GM12878 (cell line): ENCODE data around the gene OR2L13. TPM values are rescaled to one million over a fixed set of nuclear protein-coding genes. Genes with fewer than 3 reads are reported as not detected.

ENCODE experiments used
- ATAC-seq: fragments of 200-7000 bp; cut with Tn5 transposase; 3 replicates; pipeline ENCODE4 v1.9.1; 2020; ENCODE audit warnings: mild to moderate bottlenecking, moderate library complexity
- BruUV-seq: library from RNA; stranded (reverse); fragments of 400-500 nt; replicated peaks from 2 replicates; lab custom pipeline; 2021; lab: Mats Ljungman, UMichigan
- CTCF ChIA-PET: fragments of 300-600 bp; sonication (Branson Sonifier 250); formaldehyde crosslinking; extraction: SDS; loops from one replicate; lab custom pipeline; 2021; ENCODE audit warnings: inconsistent platforms; lab: Yijun Ruan, JAX
- POLR2A ChIA-PET: fragments of 350-600 bp; formaldehyde crosslinking; extraction: SDS; loops from one replicate; lab custom pipeline; 2021; ENCODE audit warnings: inconsistent platforms; lab: Charles Lee
- RAD21 ChIA-PET: fragments of 300-600 bp; sonication (Branson Sonifier 250); formaldehyde crosslinking; loops from one replicate; lab custom pipeline; 2023; ENCODE audit warnings: antibody characterized with exemption; ENCODE audit not compliant: unreplicated experiment; lab: Charles Lee
- SMC1A ChIA-PET: fragments of 300-600 bp; sonication (Branson Sonifier 250); formaldehyde crosslinking; loops from one replicate; lab custom pipeline; 2023; ENCODE audit not compliant: unreplicated experiment, uncharacterized antibody; lab: Charles Lee
- DNase-seq: peaks from one replicate; pipeline ENCODE4 v3.0.0-alpha.2; 2011; ENCODE audit warnings: low read depth, low spot score
- FAIRE-seq: peaks from 3 replicates; lab custom pipeline; 2011; peaks lifted over from hg19 to GRCh38; lab: Jason Lieb, UNC
- H2AFZ ChIP-seq: 2 replicates; pipeline ENCODE4 v1.6.0; 2011; ENCODE audit warnings: low read depth, low read length, control low read depth; ENCODE audit not compliant: control insufficient read depth
- H3K27ac ChIP-seq: 2 replicates; pipeline ENCODE4 v1.5.1; 2011; ENCODE audit warnings: control low read depth; ENCODE audit not compliant: control insufficient read depth, insufficient read depth
- H3K27me3 ChIP-seq, 2 experiments: replicated peaks in 1 of 2; 2 replicates each; pipeline versions ENCODE4 v1.6.0 to v1.6.1; 2011; ENCODE audit warnings: low read length in 1 of 2; ENCODE audit not compliant: control insufficient read depth in 2 of 2, insufficient read depth in 2 of 2
- H3K36me3 ChIP-seq, 2 experiments: 2 replicates each; pipeline ENCODE4 v1.5.1; 2011; ENCODE audit warnings: low read length in 1 of 2; ENCODE audit not compliant: control insufficient read depth in 2 of 2, insufficient read depth in 2 of 2
- H3K4me1 ChIP-seq: 2 replicates; pipeline ENCODE4 v1.6.1; 2011; ENCODE audit warnings: mild to moderate bottlenecking, low read length, moderate library complexity, mixed read lengths; ENCODE audit not compliant: control insufficient read depth, insufficient read depth
- H3K4me2 ChIP-seq: 2 replicates; pipeline ENCODE4 v1.6.0; 2011; ENCODE audit warnings: control low read depth; ENCODE audit not compliant: control insufficient read depth, insufficient read depth
- H3K4me3 ChIP-seq: fragments of 200-600 bp; sonication (generic); 2 replicates; pipeline ENCODE4 v1.5.1; 2016
- H3K79me2 ChIP-seq: 2 replicates; pipeline ENCODE4 v1.6.0; 2011; ENCODE audit warnings: low read length; ENCODE audit not compliant: control insufficient read depth, insufficient read depth
- H3K9ac ChIP-seq: 2 replicates; pipeline ENCODE4 v1.8.0; 2011; ENCODE audit warnings: low read length, control low read depth, mixed read lengths; ENCODE audit not compliant: control insufficient read depth, insufficient read depth
- H3K9me3 ChIP-seq: replicated peaks from 3 replicates; pipeline ENCODE4 v1.5.1; 2011; ENCODE audit warnings: mild to moderate bottlenecking, low read length; ENCODE audit not compliant: control insufficient read depth, insufficient read depth
- H4K20me1 ChIP-seq: 2 replicates; pipeline ENCODE4 v1.6.0; 2011; ENCODE audit not compliant: control insufficient read depth, insufficient read depth
- ATF3 ChIP-seq: IDR thresholded peaks from 2 replicates; pipeline ENCODE4 v1.6.1; 2011; ENCODE audit warnings: low read depth, mild to moderate bottlenecking, low read length, moderate library complexity, borderline replicate concordance; ENCODE audit errors: extremely low read depth
- BACH1 ChIP-seq: fragments of 450-650 bp; IDR thresholded peaks from 2 replicates; pipeline ENCODE4 v1.6.1; 2017; ENCODE audit warnings: mild to moderate bottlenecking, borderline replicate concordance
- CTCF ChIP-seq, 3 experiments: IDR thresholded peaks in 2 of 3; conservative IDR thresholded peaks in 1 of 3; 2 replicates each; pipeline ENCODE4 v1.5.1; 2011; ENCODE audit warnings: low read depth in 3 of 3, low read length in 3 of 3, mild to moderate bottlenecking in 3 of 3, control low read depth in 2 of 3, moderate library complexity in 2 of 3, inconsistent platforms in 1 of 3, mixed read lengths in 1 of 3; ENCODE audit not compliant: control insufficient read depth in 2 of 3, insufficient read depth in 1 of 3; ENCODE audit errors: extremely low read depth in 1 of 3
- E2F8 ChIP-seq: fragments of 450-650 bp; IDR thresholded peaks from 2 replicates; pipeline ENCODE4 v1.6.1; 2018; ENCODE audit warnings: mild to moderate bottlenecking, low read depth, moderate library complexity; ENCODE audit not compliant: partially characterized antibody
- HDAC6 ChIP-seq: fragments of 200-600 bp; sonication (generic); IDR thresholded peaks from one replicate; pipeline ENCODE4 v1.8.0; 2017; ENCODE audit warnings: antibody characterized with exemption; ENCODE audit not compliant: unreplicated experiment
- IKZF2 ChIP-seq, 2 experiments: fragments of 450-650 bp; IDR thresholded peaks; 2 replicates each; pipeline ENCODE4 v1.6.1; 2017; ENCODE audit warnings: mild to moderate bottlenecking in 2 of 2, moderate library complexity in 2 of 2
- MEF2A ChIP-seq: IDR thresholded peaks from 2 replicates; pipeline ENCODE4 v1.6.1; 2011; ENCODE audit warnings: low read depth, mild to moderate bottlenecking, low read length, moderate library complexity; ENCODE audit not compliant: insufficient read depth
- MTA3 ChIP-seq: IDR thresholded peaks from 2 replicates; pipeline ENCODE4 v1.6.1; 2012; ENCODE audit warnings: low read length, inconsistent platforms, borderline replicate concordance
- NR2C2 ChIP-seq: IDR thresholded peaks from 2 replicates; pipeline ENCODE4 v1.6.1; 2011; ENCODE audit warnings: borderline replicate concordance, low read depth; ENCODE audit not compliant: control insufficient read depth, insufficient read length
- SUZ12 ChIP-seq: fragments of 200-600 bp; sonication (generic); IDR thresholded peaks from one replicate; pipeline ENCODE4 v1.6.1; 2018; ENCODE audit warnings: antibody characterized with exemption, mild to moderate bottlenecking; ENCODE audit not compliant: unreplicated experiment
- ZNF592 ChIP-seq: fragments of 450-650 bp; IDR thresholded peaks from 2 replicates; pipeline ENCODE4 v1.6.1; 2017; ENCODE audit warnings: mild to moderate bottlenecking, moderate library complexity
- WGBS: methylation state at CpG from one replicate; pipeline ENCODE4 v1.1.6; 2016; ENCODE audit warnings: low lambda C conversion rate; ENCODE audit not compliant: insufficient replicate concordance, insufficient coverage; ENCODE audit errors: missing lambda C conversion rate; 5-methylcytosine and 5-hydroxymethylcytosine counted together
- in situ Hi-C: fragments of 300-500 bp; cut with MboI; formaldehyde crosslinking; loops from 9 replicates; pipeline ENCODE4 v1.14.3; 2018; ENCODE audit warnings: mixed read lengths
- intact Hi-C: fragments of 100-400 bp; cut with micrococcal nuclease; formaldehyde crosslinking; loops from one replicate; pipeline ENCODE4 v1.14.2; 2022; ENCODE audit not compliant: unreplicated experiment
- polyA plus RNA-seq, 11 experiments: library from polyadenylated mRNA; depleted of rRNA in 4 of 11; unstranded in 6 of 11; stranded (reverse) in 5 of 11; fragments of >200 nt; fragmentation: Nextera tagmentation in 4 of 11; fragmentation: Illumina TruSeq in 1 of 11; extraction: Ambion mirVana in 4 of 11; extraction: Trizol in 1 of 11; gene quantifications; 1 replicate in 1 of 11; 2 replicates in 10 of 11; pipeline versions ENCODE4 v1.2.1 to v1.2.3, GENCODE V29; 2011 to 2016; ENCODE audit warnings: inconsistent platforms in 2 of 11, missing spikeins in 2 of 11, low read depth in 1 of 11
- total RNA-seq, 4 experiments: library from RNA; depleted of rRNA in 3 of 4; stranded (reverse); fragments of >200 nt in 3 of 4; fragmentation: Illumina TruSeq in 1 of 4; extraction: Trizol in 1 of 4; gene quantifications; 2 replicates each; pipeline versions ENCODE4 v1.2.1 to v1.2.3, GENCODE V29; 2013 to 2021
- TF ChIP-seq, protein P1 (sequence below): fragments of 150-350 bp; IDR thresholded peaks from 2 replicates; pipeline ENCODE4 v1.6.1; 2014; ENCODE audit warnings: mild to moderate bottlenecking, low read depth, low read length

OR2L13 gene
- total and polyA plus RNA-seq, 10 of the 15 experiments (the other 5 are each of a cell fraction or from before 2014, with no cell fraction given) = not detected

- no peaks in the 10 kb centered on the region for H3K4me1 ChIP-seq
- no peaks in the 10 kb centered on the region for H4K20me1 ChIP-seq
- no TSS peak for BruUV-seq
- no peaks in the 10 kb centered on the region for H3K9me3 ChIP-seq
- intact Hi-C loops = no loop called here
- H3K4me2 ChIP-seq = no peak overlapping the region
- in situ Hi-C loops = no loop called here
- no peaks in the 10 kb centered on the region for H3K27me3 ChIP-seq
- ChIA-PET CTCF (no interaction called here), SMC1A (no interaction called here), POLR2A (no interaction called here), RAD21 (no interaction called here)
- no peak overlapping the region for H3K4me3 ChIP-seq
- H3K27ac ChIP-seq = no peak overlapping the region
- DNase-seq (no peak), ATAC-seq (no peak), FAIRE-seq (no peak)
- H3K36me3 ChIP-seq = no peaks in the 10 kb centered on the region
- H3K79me2 ChIP-seq = no peaks in the 10 kb centered on the region
- H3K9ac ChIP-seq = no peak overlapping the region
- WGBS = 0% methylated on average over 1 of the region's 1 CpG
- H2AFZ ChIP-seq = no peak overlapping the region
- TF ChIP-seq E2F8 (no peak), MTA3 (no peak), ZNF592 (no peak), NR2C2 (no peak), BACH1 (no peak), CTCF (IDR thresholded peaks at IDR 0.05 in 2 of 3, conservative IDR thresholded peaks at IDR 0.05 in 1 of 3; ENCODE audit: control insufficient read depth in 2 of 3, extremely low read depth in 1 of 3, insufficient read depth in 1 of 3, low read depth in 3 of 3, low read length in 3 of 3) (no peak), SUZ12 (no peak), ATF3 (no peak), MEF2A (no peak), IKZF2 (IDR thresholded peaks at IDR 0.05) (no peak), HDAC6 (no peak)
- TF ChIP-seq, protein P1, sequence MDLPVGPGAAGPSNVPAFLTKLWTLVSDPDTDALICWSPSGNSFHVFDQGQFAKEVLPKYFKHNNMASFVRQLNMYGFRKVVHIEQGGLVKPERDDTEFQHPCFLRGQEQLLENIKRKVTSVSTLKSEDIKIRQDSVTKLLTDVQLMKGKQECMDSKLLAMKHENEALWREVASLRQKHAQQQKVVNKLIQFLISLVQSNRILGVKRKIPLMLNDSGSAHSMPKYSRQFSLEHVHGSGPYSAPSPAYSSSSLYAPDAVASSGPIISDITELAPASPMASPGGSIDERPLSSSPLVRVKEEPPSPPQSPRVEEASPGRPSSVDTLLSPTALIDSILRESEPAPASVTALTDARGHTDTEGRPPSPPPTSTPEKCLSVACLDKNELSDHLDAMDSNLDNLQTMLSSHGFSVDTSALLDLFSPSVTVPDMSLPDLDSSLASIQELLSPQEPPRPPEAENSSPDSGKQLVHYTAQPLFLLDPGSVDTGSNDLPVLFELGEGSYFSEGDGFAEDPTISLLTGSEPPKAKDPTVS = no peak
Observed at GRCh38 chr1:248098529-248098928, 3.5 kb downstream of the OR2L13 start.
